HG03565 (cell line): Measurements from ENCODE around the gene CMIP.

Source experiments
- ATAC-seq: cut with Tn5 transposase; IDR thresholded peaks from one replicate; pipeline ENCODE4 v1.9.1; 2021; ENCODE audit warnings: mild to moderate bottlenecking, moderate library complexity; ENCODE audit not compliant: unreplicated experiment

CMIP gene

GRCh38 chr16:81693041-81693743, 248.6 kb downstream of the CMIP start:
- no peak for ATAC-seq

- ATAC-seq, result no peak
These were observed 249.2 kb downstream of the CMIP start for GRCh38 chr16:81693744-81694303.

GRCh38 chr16:81694494-81695280, 250.1 kb downstream of the CMIP start:
- ATAC-seq, result no peak

GRCh38 chr16:81695321-81696165, 250.9 kb downstream of the CMIP start:
- no peak for ATAC-seq

- ATAC-seq, result no peak
These were observed 251.8 kb downstream of the CMIP start for GRCh38 chr16:81696166-81696960.

- no peak for ATAC-seq
These were observed 252.5 kb downstream of the CMIP start for GRCh38 chr16:81696961-81697615.

GRCh38 chr16:81697616-81698309, 253.2 kb downstream of the CMIP start:
- ATAC-seq, result no peak

DNA sequence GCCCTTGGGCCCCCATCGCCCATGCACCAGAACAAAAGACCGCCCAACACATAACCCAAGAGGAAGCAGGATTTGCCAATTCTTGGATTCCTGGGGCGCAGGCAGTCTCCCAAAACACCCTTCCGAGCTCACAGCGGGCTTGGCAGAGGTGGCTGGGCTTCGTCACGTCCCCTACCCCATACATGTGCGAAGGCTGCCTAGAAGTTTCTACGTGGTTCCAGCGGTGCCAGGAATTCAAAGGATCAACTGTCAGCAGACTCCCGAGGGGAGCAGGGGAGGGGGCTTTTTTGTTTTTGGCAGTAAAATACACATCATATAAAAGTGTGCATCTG, 253.7 kb downstream of the CMIP start:
- no peak for ATAC-seq

- ATAC-seq, result no peak
These were observed 255.0 kb downstream of the CMIP start for GRCh38 chr16:81699596-81699995.

- no peak for ATAC-seq
These were observed 255.6 kb downstream of the CMIP start for GRCh38 chr16:81700071-81700779.

- no peak for ATAC-seq
These were observed 256.2 kb downstream of the CMIP start for GRCh38 chr16:81700780-81701165.

DNA sequence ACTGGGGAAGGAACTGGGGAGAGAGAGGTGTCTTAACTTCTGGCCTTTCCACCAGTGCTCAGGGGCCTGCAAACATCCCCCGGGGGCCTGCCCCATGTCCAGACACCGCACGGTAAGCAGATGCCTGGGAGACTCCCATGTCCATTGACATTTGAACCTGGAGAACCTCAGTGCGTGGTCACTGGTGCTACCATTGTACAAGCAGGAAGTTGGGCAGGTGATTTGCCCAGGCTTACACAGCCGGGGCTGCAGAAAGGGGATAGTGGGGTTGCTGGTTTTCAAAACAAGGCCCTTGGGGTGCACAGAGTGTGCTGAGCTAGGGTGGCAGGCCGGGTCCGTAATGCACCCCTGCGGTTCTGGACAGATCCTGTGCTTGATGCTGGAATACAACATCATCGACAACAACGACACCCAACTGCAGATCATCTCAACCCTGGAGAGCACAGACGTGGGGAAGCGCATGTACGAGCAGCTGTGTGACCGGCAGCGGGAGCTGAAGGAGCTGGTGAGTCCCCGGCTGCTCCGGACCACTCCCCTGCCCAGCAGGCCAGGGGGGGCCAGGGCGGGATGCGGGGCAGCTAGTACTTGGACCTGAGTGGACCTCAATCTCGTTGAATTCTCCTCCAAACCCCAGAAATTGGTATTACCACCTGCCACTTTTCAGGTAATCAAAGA, 256.8 kb downstream of the CMIP start:
- ATAC-seq, result no peak

DNA sequence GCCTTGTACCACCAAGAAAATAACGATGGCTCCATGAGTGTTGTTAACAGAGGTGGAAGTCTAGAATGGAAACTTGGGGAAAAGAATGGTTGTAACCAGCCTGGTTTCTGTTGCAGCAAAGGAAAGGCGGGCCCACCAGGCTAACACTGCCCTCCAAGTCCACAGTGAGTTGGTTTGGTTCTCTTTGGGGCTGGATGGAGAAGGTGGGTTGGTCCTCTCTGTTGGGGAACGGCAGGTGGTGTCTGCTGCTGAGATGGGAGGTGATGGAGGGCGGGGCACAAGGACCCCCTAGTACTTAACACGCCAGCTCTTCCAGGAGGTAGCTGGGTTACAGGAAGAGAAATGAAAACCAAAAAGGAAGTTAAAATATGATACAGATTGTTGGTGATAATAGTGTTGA, 257.9 kb downstream of the CMIP start:
- no peak for ATAC-seq

DNA sequence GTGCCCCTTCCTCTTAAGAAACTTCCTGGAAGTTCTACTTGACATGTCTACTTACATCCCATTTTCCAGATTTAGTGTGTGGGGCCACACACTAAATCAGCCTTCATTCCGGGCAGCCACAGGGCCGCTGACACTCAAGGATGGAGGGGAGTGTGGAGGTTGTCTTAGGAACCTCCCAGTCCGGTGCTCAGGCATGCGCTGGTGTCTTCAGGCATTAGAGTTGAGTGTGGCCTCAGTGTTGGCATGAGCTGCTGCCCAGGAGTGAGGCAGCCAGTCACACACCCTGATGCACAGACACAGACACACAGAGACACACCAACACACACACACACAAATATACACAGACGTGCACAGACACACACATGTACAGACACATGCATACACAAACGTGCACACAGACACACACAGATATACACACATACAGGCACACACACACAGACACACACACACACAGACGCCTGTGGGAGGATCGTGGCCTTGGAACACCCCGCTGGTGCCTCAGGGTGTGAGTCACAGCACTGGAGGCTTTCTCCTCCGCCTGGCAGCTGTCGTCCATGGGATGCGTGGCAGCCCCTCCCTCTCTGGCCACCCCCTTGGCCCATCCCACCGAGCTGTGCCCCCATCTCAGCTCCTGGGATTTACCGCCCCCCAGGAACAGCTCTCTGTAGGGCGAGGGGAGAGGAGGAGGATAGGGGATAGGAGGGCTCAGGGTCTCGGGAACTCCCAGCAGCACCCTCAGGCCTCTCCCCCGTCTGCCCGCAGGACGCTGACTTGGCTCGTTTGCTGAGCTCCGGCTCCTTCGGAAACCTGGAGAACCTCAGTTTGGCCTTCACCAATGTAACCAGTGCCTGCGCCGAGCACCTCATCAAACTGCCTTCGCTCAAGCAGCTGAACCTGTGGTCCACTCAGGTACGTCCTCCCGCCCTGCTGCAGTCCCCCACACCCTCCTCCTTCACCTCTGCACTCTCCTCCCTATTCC, 258.9 kb downstream of the CMIP start:
- ATAC-seq, result no peak

DNA sequence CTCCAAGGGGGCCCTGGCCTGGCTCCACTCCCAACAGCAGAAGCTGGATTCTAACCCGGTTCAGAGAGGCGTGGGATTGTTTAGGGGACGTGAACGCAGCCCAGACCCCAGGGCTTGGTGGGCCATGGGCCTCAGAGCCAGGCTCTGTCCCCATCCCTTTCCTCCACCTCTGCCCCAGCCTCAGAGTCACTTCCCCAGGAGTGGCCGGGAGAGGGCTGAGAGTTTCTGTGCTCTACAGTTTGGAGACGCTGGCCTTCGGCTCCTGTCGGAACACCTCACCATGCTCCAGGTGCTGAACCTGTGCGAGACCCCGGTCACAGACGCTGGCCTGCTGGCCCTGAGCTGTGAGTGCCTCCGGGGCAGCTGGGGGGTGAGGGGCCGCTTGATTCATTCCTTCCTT, 260.7 kb downstream of the CMIP start:
- no peak for ATAC-seq

GRCh38 chr16:81706327-81707295, 262.0 kb downstream of the CMIP start:
- no peak for ATAC-seq
